ENCODE data around the gene TRIM66. TPM values are rescaled to one million over a fixed set of nuclear protein-coding genes. Genes with fewer than 3 reads are reported as not detected.

Gene TRIM66
- total and polyA plus RNA-seq, 2 of the 8 experiments (the other 6 are each of a cell fraction or from before 2014, with no cell fraction given) = 3.1 to 3.5 TPM

DNA sequence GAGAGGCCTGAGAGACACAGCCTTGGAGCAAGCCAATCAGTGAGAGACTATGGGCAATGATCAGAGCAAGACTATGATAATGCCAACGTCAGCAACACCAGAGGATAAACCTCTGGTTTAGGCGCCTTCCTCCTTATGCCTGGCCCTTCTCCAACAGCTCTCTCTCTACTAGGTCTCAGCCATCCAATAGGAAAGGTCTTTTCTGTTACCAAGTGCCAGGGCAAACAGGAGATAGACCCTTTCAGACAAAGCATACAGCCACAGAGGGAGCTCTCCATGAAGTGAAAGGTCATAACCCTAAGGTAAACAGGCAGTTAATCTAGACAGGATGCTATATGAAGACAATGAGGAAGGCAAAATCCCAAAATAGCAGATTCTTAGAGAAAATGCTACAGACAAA, 98.0 kb downstream of the TRIM66 start:
- Histone ChIP-seq H3K4me2 (ENCODE audit: insufficient read depth in 1 of 2, low read depth in 2 of 2, low read length in 2 of 2) (no peak overlapping the region), H3K79me2 (ENCODE audit: control insufficient read depth in 1 of 2, insufficient read depth in 2 of 2, low read length in 2 of 2) (peaks cover 0 to 8% of the 10 kb centered on the region in 2 experiments; a peak in 1 of 4 replicates), H4K20me1 (replicated peaks in 1 of 2; ENCODE audit: control insufficient read depth in 1 of 2, insufficient read depth in 2 of 2, low read length in 2 of 2) (no peaks in the 10 kb centered on the region), H3K4me1 (replicated peaks in 1 of 4; ENCODE audit: control insufficient read depth in 3 of 4, insufficient read depth in 4 of 4, low read length in 3 of 4) (no peaks in the 10 kb centered on the region), H3K27ac (ENCODE audit: low read depth, low read length) (no peak overlapping the region), H2AFZ (ENCODE audit: low read length) (no peak overlapping the region), H3K36me3 (ENCODE audit: control insufficient read depth in 2 of 4, insufficient read depth in 4 of 4, low read length in 3 of 4) (no peaks in the 10 kb centered on the region), H3K4me3 (ENCODE audit: extremely low read depth in 1 of 4, insufficient read depth in 2 of 4, low read depth in 3 of 4, low read length in 4 of 4) (no peak overlapping the region), H3K23me2 (ENCODE audit: low read depth, low read length) (no peaks in the 10 kb centered on the region), H4K5ac (ENCODE audit: insufficient read length, low read depth, low read length) (no peak overlapping the region), H3K18ac (ENCODE audit: extremely low read depth, low read length) (no peak overlapping the region), H4K8ac (ENCODE audit: extremely low read depth, insufficient read depth, low read length) (no peak overlapping the region), H4K91ac (replicated peaks; ENCODE audit: insufficient read length, low read length) (no peak overlapping the region), H3K23ac (ENCODE audit: insufficient read length) (no peak overlapping the region), H3K9me3 (ENCODE audit: insufficient read depth in 2 of 2, low read depth in 1 of 2, low read length in 1 of 2) (no peaks in the 10 kb centered on the region), H3K9ac (replicated peaks in 1 of 4; ENCODE audit: extremely low read depth in 1 of 4, low read depth in 3 of 4, low read length in 3 of 4) (no peak overlapping the region), H3K4ac (replicated peaks; ENCODE audit: insufficient read length, low read depth, low read length) (no peak overlapping the region), H3K27me3 (replicated peaks in 1 of 4; ENCODE audit: control insufficient read depth in 3 of 4, extremely low read depth in 1 of 4, insufficient read depth in 3 of 4, low read length in 3 of 4) (no peaks in the 10 kb centered on the region), H2BK120ac (replicated peaks; ENCODE audit: low read depth, low read length) (no peak overlapping the region), H2AK5ac (ENCODE audit: low read depth, low read length) (no peak overlapping the region), H2BK12ac (ENCODE audit: low read depth, low read length) (no peak overlapping the region), H2BK20ac (ENCODE audit: low read length) (no peak overlapping the region), H3K56ac (replicated peaks; ENCODE audit: insufficient read length, low read depth, low read length) (no peak overlapping the region), H2BK15ac (ENCODE audit: low read length) (no peak overlapping the region), H2BK5ac (ENCODE audit: low read depth, low read length) (no peak overlapping the region), H3K79me1 (ENCODE audit: low read depth, low read length) (peaks cover 2% of the 10 kb centered on the region; the same call in 1 of the 2 replicates), H3K14ac (ENCODE audit: insufficient read length) (no peak overlapping the region)
- POLR2A ChIA-PET (ENCODE audit: partially characterized antibody) = interaction anchor here (0.6 to 1.8 kb wide), 4 partner anchors 10 to 270 kb away, joined by 3 to 7 read pairs (median 4); partner anchors contain the start of gene STK33
- TF ChIP-seq RFX5 (IDR thresholded peaks at IDR 0.05; ENCODE audit: borderline replicate concordance, low read depth, low read length) (0 out of 2 replicates have a peak, but pooled peaks have one; percentile 47), CEBPB (IDR thresholded peaks at IDR 0.05; ENCODE audit: low read depth, low read length) (no peak)
- no peak for FAIRE-seq
- WGBS, 2 experiments (ENCODE audit: extremely low coverage in 1 of 2, insufficient coverage in 1 of 2, insufficient read length in 1 of 2, insufficient replicate concordance in 2 of 2, low coverage in 1 of 2, low lambda C conversion rate in 2 of 2, missing lambda C conversion rate in 1 of 2) = 90% methylated on average over 2 of the region's 2 CpGs; no CpG with 5 or more reads in 1 of the 2 experiments
- CTCF ChIA-PET (ENCODE audit: partially characterized antibody) = interaction anchor here (1.4 to 2.3 kb wide), 3 partner anchors 17 to 55 kb away, joined by 4 to 7 read pairs (median 7); no protein-coding TSS in a partner anchor
- DNase-seq (ENCODE audit: low read depth in 1 of 2, low spot score in 2 of 2) = no peak
